NCI-H2196 (cell line): Measurements from ENCODE around the gene TPSG1.

Experiments used
- DNase-seq: peaks from one replicate; lab custom pipeline; 2025; ENCODE audit not compliant: unreplicated experiment; lab: John Stamatoyannopoulos, UW

TPSG1 gene

GRCh38 chr16:1181404-1182315 lies 43.4 kb downstream of the TPSG1 start:
- DNase-seq, result no peak

DNA sequence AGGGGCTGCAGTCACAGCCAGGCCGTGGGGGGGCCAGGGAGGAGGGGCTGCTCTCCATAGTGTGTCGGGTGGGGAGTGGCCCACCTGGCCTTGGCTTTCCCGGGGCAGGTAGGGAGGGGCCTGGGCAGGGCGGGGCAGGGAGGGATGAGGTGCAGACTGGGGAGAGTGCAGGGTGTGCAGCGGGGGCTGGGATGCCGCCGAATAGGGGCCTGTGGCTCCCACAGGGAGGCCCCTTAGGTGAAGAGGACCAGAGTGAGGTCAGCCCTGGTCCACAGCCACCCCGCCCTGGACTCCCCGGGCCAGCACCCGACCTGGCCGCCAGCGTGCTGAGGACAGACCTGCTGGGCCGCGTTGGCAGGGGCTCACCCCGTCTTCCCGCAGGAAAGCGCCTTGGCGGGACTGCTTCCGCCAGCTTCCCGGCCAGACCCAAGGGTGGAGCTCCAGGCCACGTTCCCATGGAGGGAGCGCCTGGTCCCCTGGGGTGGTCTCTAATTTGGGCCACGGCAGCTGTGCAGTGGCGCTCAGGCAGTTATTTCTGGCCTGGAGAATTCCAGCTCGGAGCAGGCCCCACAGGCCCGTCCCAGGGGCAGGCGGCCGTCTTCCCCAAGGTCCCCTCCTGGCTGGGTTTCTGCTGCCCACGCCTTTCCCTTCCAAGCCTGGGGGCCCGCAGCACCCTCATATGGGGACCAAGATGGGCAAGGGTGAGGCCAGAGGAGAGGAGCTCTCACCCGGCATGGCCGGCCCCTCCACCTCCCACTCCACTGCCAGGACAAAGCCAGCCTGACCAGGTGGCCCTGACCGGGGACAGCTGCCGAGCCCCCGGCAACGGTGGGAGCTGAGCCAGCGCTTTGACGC lies 44.3 kb downstream of the TPSG1 start:
- DNase-seq, result no peak

GRCh38 chr16:1178295-1178910 lies 46.7 kb downstream of the TPSG1 start:
- DNase-seq, result no peak

DNA sequence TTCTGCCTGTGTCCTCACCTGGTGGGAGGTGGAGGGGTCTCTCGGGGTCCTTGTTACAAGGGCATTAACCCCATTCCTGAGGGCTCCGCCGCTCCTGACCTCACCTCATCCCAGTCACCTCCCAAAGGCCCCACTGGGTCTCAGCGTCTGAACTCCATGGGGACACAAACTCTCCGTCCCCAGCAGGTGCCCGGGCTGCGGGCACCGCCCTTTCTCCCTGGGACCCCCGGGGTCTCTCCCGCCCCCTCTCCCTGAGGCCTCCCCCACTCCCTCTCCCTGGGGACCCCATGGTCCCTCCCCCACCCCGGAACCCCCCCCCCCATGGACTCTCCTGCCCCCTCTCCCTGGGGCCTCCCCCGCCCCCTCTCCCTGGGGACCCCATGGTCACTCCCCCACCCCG lies 47.3 kb downstream of the TPSG1 start:
- no peak for DNase-seq

GRCh38 chr16:1177053-1177452 lies 48.0 kb downstream of the TPSG1 start:
- DNase-seq, result no peak

- DNase-seq, result no peak
These were observed 48.7 kb downstream of the TPSG1 start for GRCh38 chr16:1176280-1176897.

DNA sequence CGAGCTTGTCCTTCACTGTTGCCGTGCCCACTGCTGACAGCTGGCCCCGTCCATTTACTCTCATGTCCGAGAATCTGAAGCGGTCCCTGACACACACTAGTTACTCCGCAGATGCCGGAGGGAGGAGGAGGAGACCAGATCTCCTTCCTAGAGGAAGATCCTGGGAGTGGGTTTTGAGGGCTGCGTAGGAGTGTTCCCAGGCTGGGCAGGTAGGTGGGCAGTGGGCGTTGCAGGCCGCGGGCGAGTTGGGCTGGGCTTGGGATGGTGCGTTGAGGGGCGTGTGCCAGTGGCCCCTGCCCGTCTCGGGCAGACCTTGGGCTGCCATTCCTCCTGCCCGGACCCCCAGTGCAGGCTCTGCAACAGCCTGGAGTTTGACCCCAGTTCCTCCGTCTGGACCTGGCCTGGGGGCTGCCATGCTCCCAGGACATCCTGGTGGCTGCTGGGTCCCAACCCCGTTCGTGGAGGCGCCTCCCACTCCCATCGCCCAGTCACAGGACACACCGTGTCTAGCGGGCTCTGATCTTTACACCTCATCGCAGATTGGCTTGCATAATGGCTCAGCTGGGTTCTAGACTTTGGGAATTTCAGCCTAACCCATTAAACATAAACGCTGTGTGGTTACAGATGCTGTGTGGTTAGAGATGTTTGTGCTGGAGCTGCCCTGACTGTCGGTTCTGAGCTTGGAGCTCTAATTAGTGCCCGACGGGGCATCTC lies 49.3 kb downstream of the TPSG1 start:
- no peak for DNase-seq

- DNase-seq, result no peak
These were observed 50.4 kb downstream of the TPSG1 start for GRCh38 chr16:1174477-1175357.

GRCh38 chr16:1173788-1174451 lies 51.1 kb downstream of the TPSG1 start:
- DNase-seq, result no peak

- DNase-seq, result no peak
These were observed 52.4 kb downstream of the TPSG1 start for GRCh38 chr16:1172651-1173050.

- DNase-seq, result no peak
These were observed 53.1 kb downstream of the TPSG1 start for GRCh38 chr16:1171854-1172428.
